SK-N-SH treated with all-trans-retinoic acid at 6 μM for 48 hours (cell line): ENCODE measurements around the gene PITPNC1.

Experiments
- GLIS3 ChIP-seq: fragments of 250-450 bp; sonication (Bioruptor Pico); IDR thresholded peaks from 2 replicates; pipeline ENCODE4 v1.5.0; 2020; ENCODE audit warnings: mild to moderate bottlenecking, moderate library complexity
- PPARA ChIP-seq: fragments of 250-450 bp; sonication (Bioruptor Pico); IDR thresholded peaks from 2 replicates; pipeline ENCODE4 v1.5.0; 2020; ENCODE audit warnings: mild to moderate bottlenecking, borderline replicate concordance
- RARB ChIP-seq: fragments of 250-450 bp; sonication (Bioruptor Pico); IDR thresholded peaks from 2 replicates; pipeline ENCODE4 v1.8.0; 2021; ENCODE audit warnings: mild to moderate bottlenecking, moderate library complexity
- ZC3H10 ChIP-seq: fragments of 250-450 bp; sonication (Bioruptor Pico); IDR thresholded peaks from 2 replicates; pipeline ENCODE4 v1.5.1; 2021; ENCODE audit warnings: mild to moderate bottlenecking, moderate library complexity
- ZFP3 ChIP-seq: fragments of 250-450 bp; sonication (Bioruptor Pico); IDR thresholded peaks from 2 replicates; pipeline ENCODE4 v1.5.0; 2020; ENCODE audit warnings: mild to moderate bottlenecking, moderate library complexity
- ZFP30 ChIP-seq: fragments of 450-650 bp; formaldehyde crosslinking; IDR thresholded peaks from 2 replicates; pipeline ENCODE4 v1.5.0; 2022; ENCODE audit warnings: mild to moderate bottlenecking, moderate library complexity
- ZNF70 ChIP-seq: fragments of 450-650 bp; formaldehyde crosslinking; IDR thresholded peaks from 2 replicates; pipeline ENCODE4 v1.5.0; 2020; ENCODE audit warnings: mild to moderate bottlenecking, moderate library complexity
- ZNF8 ChIP-seq: fragments of 450-650 bp; formaldehyde crosslinking; IDR thresholded peaks from 2 replicates; pipeline ENCODE4 v1.5.0; 2020; ENCODE audit warnings: mild to moderate bottlenecking, moderate library complexity
- TF ChIP-seq, protein P1 (sequence below): fragments of 250-450 bp; sonication (Bioruptor Pico); IDR thresholded peaks from 2 replicates; pipeline ENCODE4 v1.8.0; 2020; ENCODE audit warnings: mild to moderate bottlenecking, moderate library complexity, borderline replicate concordance

DNA sequence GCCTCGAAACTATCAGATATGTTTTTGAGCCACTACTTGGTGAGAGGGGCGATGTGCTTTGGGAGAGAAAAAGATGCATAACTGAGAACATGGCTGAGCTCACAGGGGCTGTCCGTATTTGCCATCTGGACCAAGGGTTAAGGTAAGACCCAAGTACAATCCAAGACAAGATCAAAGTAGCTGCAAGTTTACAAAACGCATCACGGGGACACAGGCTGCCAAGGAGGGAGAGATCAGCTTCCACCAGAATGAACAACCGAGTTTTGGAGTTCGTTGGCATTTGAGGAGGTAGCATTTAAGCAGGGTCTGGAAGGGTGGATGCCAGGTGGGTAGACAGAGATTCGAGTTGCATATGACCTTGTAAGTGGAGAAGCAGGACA, 2.2 kb downstream of the PITPNC1 start:
- TF ChIP-seq PPARA (CRISPR knock-in tag) (no peak), ZFP30 (CRISPR knock-in tag) (no peak), ZNF70 (CRISPR knock-in tag) (no peak), ZNF8 (CRISPR knock-in tag) (no peak), ZFP3 (CRISPR knock-in tag) (no peak), GLIS3 (no peak), ZC3H10 (no peak), RARB (no peak)
- TF ChIP-seq, protein P1, sequence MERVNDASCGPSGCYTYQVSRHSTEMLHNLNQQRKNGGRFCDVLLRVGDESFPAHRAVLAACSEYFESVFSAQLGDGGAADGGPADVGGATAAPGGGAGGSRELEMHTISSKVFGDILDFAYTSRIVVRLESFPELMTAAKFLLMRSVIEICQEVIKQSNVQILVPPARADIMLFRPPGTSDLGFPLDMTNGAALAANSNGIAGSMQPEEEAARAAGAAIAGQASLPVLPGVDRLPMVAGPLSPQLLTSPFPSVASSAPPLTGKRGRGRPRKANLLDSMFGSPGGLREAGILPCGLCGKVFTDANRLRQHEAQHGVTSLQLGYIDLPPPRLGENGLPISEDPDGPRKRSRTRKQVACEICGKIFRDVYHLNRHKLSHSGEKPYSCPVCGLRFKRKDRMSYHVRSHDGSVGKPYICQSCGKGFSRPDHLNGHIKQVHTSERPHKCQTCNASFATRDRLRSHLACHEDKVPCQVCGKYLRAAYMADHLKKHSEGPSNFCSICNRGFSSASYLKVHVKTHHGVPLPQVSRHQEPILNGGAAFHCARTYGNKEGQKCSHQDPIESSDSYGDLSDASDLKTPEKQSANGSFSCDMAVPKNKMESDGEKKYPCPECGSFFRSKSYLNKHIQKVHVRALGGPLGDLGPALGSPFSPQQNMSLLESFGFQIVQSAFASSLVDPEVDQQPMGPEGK (CRISPR knock-in tag), result no peak
